Activated T-cell treated with anti-CD3 and anti-CD28 coated beads for 4 hours (primary cell): ENCODE results near the gene GRID1.

Experiments used
- DNase-seq: peaks from one replicate; pipeline ENCODE4 v3.0.0-alpha.2; 2020

The GRID1 gene

GRCh38 chr10:86366033-86366901 is at the start of gene GRID1:
Gene GRID1, minus strand, starts transcription at chr10:86366795.
- no peak for DNase-seq

- DNase-seq: no peak
Observed at GRCh38 chr10:86415583-86415982, 49.0 kb upstream of the GRID1 start.

GRCh38 chr10:86415116-86415515 is 48.5 kb upstream of the GRID1 start:
- DNase-seq: no peak

GRCh38 chr10:86413046-86413728 is 46.6 kb upstream of the GRID1 start:
- DNase-seq: no peak

GRCh38 chr10:86411852-86412560 is 45.4 kb upstream of the GRID1 start:
- no peak for DNase-seq

- peak; percentile 25 for DNase-seq
Observed at GRCh38 chr10:86411281-86411841, 44.8 kb upstream of the GRID1 start.

- no peak for DNase-seq
Observed at GRCh38 chr10:86410542-86411124, 44.0 kb upstream of the GRID1 start.

GRCh38 chr10:86409183-86409582 is 42.6 kb upstream of the GRID1 start:
- DNase-seq: no peak

- DNase-seq: no peak
Observed at GRCh38 chr10:86403183-86403797, 36.7 kb upstream of the GRID1 start.

- DNase-seq: no peak
Observed at GRCh38 chr10:86402283-86402941, 35.8 kb upstream of the GRID1 start.

- peak; percentile 36 for DNase-seq
Observed at GRCh38 chr10:86401588-86402282, 35.1 kb upstream of the GRID1 start.

- DNase-seq: peak; percentile 72
Observed at GRCh38 chr10:86400705-86401587, 34.4 kb upstream of the GRID1 start.

- peak; percentile 90 for DNase-seq
Observed at GRCh38 chr10:86399879-86400704, 33.5 kb upstream of the GRID1 start.

GRCh38 chr10:86399514-86399878 is 32.9 kb upstream of the GRID1 start:
- no peak for DNase-seq

GRCh38 chr10:86397120-86397519 is 30.5 kb upstream of the GRID1 start:
- DNase-seq: no peak

GRCh38 chr10:86393862-86394455 is 27.4 kb upstream of the GRID1 start:
- DNase-seq: no peak

GRCh38 chr10:86393362-86393761 is 26.8 kb upstream of the GRID1 start:
- no peak for DNase-seq

- DNase-seq: no peak
Observed at GRCh38 chr10:86392723-86393094, 26.1 kb upstream of the GRID1 start.
